SU-DHL-6 (cell line): ENCODE data around the gene SEMA3G.

Experiments used
- EZH2phosphoT487 ChIP-seq: fragments of 200-600 bp; sonication (generic), shearing (Covaris generic); conservative IDR thresholded peaks from 2 replicates; pipeline ENCODE4 v1.6.1; 2018; ENCODE audit warnings: mild to moderate bottlenecking, antibody characterized with exemption, low read length, moderate library complexity, mixed read lengths
- TF ChIP-seq, protein P1 (sequence below): fragments of 200-600 bp; sonication (generic); IDR thresholded peaks from one replicate; pipeline ENCODE4 v1.5.1; 2017; ENCODE audit warnings: antibody characterized with exemption, mild to moderate bottlenecking, low read length, moderate library complexity; ENCODE audit not compliant: insufficient read depth, poor library complexity, severe bottlenecking

DNA sequence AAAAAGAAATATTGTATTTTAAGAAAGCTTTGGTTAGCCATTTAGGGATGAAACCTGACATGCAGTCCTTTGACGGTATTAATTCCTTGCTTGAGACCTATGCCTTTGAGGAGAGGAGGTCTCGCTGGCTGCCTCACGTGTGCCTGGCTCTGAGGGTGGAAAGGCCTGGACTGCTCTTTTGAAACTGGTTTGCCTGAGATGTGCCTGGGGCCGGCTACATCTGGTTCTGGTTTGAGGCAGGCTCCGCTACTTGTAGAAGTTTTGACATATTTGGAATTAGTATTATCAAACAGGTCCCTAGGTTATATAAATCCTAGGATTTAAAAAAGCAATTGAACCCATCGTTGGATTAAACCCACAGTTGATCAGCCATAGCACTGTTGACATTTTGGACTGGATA lies 17.0 kb upstream of the SEMA3G start:
- TF ChIP-seq, protein P1, sequence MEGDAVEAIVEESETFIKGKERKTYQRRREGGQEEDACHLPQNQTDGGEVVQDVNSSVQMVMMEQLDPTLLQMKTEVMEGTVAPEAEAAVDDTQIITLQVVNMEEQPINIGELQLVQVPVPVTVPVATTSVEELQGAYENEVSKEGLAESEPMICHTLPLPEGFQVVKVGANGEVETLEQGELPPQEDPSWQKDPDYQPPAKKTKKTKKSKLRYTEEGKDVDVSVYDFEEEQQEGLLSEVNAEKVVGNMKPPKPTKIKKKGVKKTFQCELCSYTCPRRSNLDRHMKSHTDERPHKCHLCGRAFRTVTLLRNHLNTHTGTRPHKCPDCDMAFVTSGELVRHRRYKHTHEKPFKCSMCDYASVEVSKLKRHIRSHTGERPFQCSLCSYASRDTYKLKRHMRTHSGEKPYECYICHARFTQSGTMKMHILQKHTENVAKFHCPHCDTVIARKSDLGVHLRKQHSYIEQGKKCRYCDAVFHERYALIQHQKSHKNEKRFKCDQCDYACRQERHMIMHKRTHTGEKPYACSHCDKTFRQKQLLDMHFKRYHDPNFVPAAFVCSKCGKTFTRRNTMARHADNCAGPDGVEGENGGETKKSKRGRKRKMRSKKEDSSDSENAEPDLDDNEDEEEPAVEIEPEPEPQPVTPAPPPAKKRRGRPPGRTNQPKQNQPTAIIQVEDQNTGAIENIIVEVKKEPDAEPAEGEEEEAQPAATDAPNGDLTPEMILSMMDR, result no peak
- no peak for TF ChIP-seq EZH2phosphoT487
